Lower leg skin (tissue), 3 donors: Measurements from ENCODE around the gene RNF31.

Experiments
- CTCF ChIP-seq, 3 donors: fragments of 450-650 bp; IDR thresholded peaks; one replicate each; pipeline ENCODE4 v1.5.1; 2016; ENCODE audit warnings: antibody characterized with exemption in 3 of 3, mild to moderate bottlenecking in 3 of 3, moderate library complexity in 2 of 3
- POLR2A ChIP-seq, 2 donors: fragments of 450-650 bp; IDR thresholded peaks; one replicate each; pipeline ENCODE4 v1.6.1; 2016 to 2017; ENCODE audit warnings: antibody characterized with exemption in 2 of 2, mild to moderate bottlenecking in 1 of 2, moderate library complexity in 1 of 2

- TF ChIP-seq CTCF (IDR thresholded peaks at IDR 0.05) (peak in 1 of 3 donors; percentile 1), POLR2A (IDR thresholded peaks at IDR 0.05) (no peak)
Measured at GRCh38 chr14:24135834-24136683, 11.2 kb upstream of the RNF31 start, which contains the start of gene PSME1.
